Stimulated activated CD8-positive, alpha-beta memory T cell treated with anti-CD3 and anti-CD28 coated beads, Interleukin-15, amount 100 ng/mL, for 24 hours (primary cell): Measurements from ENCODE around the gene HUS1.
"Not testable (repeated sequence)": the region's sequence is repeated elsewhere in the genome, so short reads cannot be mapped to it uniquely, and the experiment has no call there.

Source experiments
- DNase-seq: peaks from one replicate; pipeline ENCODE4 v3.0.0-alpha.2; 2020; ENCODE audit warnings: low read depth

The HUS1 gene

GRCh38 chr7:47979145-47979831, at the start of gene HUS1:
Gene HUS1, minus strand, starts transcription at chr7:47979615. Its CDS starts 96 bp downstream, at chr7:47979519.
- peak; percentile 78 for DNase-seq

GRCh38 chr7:48028938-48029337, 49.5 kb upstream of the HUS1 start, which contains the start of gene SUN3:
Gene SUN3, minus strand, starts transcription at chr7:48029107. Its CDS starts 169 bp downstream, at chr7:48028938.
- no peak for DNase-seq

- no peak for DNase-seq
These were observed 46.2 kb upstream of the HUS1 start for GRCh38 chr7:48025624-48026023.

GRCh38 chr7:48017674-48018073, 38.3 kb upstream of the HUS1 start:
- no peak for DNase-seq

- no peak for DNase-seq
These were observed 37.2 kb upstream of the HUS1 start for GRCh38 chr7:48016641-48017040.

GRCh38 chr7:48011951-48012350, 32.5 kb upstream of the HUS1 start:
- no peak for DNase-seq

GRCh38 chr7:48011323-48011722, 31.9 kb upstream of the HUS1 start:
- DNase-seq = no peak

GRCh38 chr7:48009954-48010353, 30.5 kb upstream of the HUS1 start:
- no peak for DNase-seq

GRCh38 chr7:48009257-48009656, 29.8 kb upstream of the HUS1 start:
- no peak for DNase-seq

- DNase-seq = no peak
These were observed 27.5 kb upstream of the HUS1 start for GRCh38 chr7:48006866-48007265.

GRCh38 chr7:48004638-48005037, 25.2 kb upstream of the HUS1 start:
- DNase-seq = no peak

- DNase-seq = no peak
These were observed 24.6 kb upstream of the HUS1 start for GRCh38 chr7:48004032-48004431.

- DNase-seq = not testable (repeated sequence)
These were observed 20.7 kb upstream of the HUS1 start for GRCh38 chr7:48000164-48000563.

- no peak for DNase-seq
These were observed 20.0 kb upstream of the HUS1 start for GRCh38 chr7:47999413-47999812.

- no peak for DNase-seq
These were observed 13.0 kb upstream of the HUS1 start for GRCh38 chr7:47992446-47992845.

GRCh38 chr7:47991741-47992311, 12.4 kb upstream of the HUS1 start:
- DNase-seq = peak; percentile 57

GRCh38 chr7:47991270-47991669, 11.9 kb upstream of the HUS1 start:
- no peak for DNase-seq

GRCh38 chr7:47990592-47990991, 11.2 kb upstream of the HUS1 start:
- DNase-seq = no peak

GRCh38 chr7:47989607-47990400, 10.4 kb upstream of the HUS1 start:
- DNase-seq = not testable (repeated sequence)

- DNase-seq = no peak
These were observed 9.3 kb upstream of the HUS1 start for GRCh38 chr7:47988496-47989386.

- DNase-seq = no peak
These were observed 3.2 kb upstream of the HUS1 start for GRCh38 chr7:47982610-47983009.

- DNase-seq = not testable (repeated sequence)
These were observed 1.2 kb upstream of the HUS1 start for GRCh38 chr7:47980648-47981047.
